Upper lobe of left lung (tissue), 6 donors: ENCODE results near the gene ANO2. TPM values are rescaled to one million over a fixed set of nuclear protein-coding genes. Genes with fewer than 3 reads are reported as not detected.
"Not testable (repeated sequence)": the region's sequence is repeated elsewhere in the genome, so short reads cannot be mapped to it uniquely, and the experiment has no call there.

Experiments used
- ATAC-seq, 2 donors: fragments of 200-7000 bp; cut with Tn5 transposase; one replicate each; pipeline ENCODE4 v1.9.1; 2022; ENCODE audit warnings: mild to moderate bottlenecking in 2 of 2, moderate library complexity in 2 of 2; ENCODE audit not compliant: low FRiP score in 2 of 2
- DNase-seq, 2 donors: peaks; one replicate each; pipeline ENCODE4 v3.0.0-alpha.2; 2019 to 2020
- H3K27ac ChIP-seq, 4 donors: fragments of 200-600 bp; sonication (generic); one replicate each; pipeline ENCODE4 v1.5.1; 2016 to 2019
- H3K27me3 ChIP-seq, 4 donors: fragments of 200-600 bp; sonication (generic); one replicate each; pipeline ENCODE4 v1.5.1; 2017 to 2019
- H3K36me3 ChIP-seq, 4 donors: fragments of 200-600 bp; sonication (generic); one replicate each; pipeline ENCODE4 v1.5.1; 2016 to 2019
- H3K4me1 ChIP-seq, 4 donors: fragments of 200-600 bp; sonication (generic); one replicate each; pipeline ENCODE4 v1.5.1; 2018 to 2019
- H3K4me3 ChIP-seq, 4 donors: fragments of 200-600 bp; sonication (generic); one replicate each; pipeline ENCODE4 v1.5.1; 2017 to 2019; ENCODE audit warnings: mild to moderate bottlenecking in 2 of 4, moderate library complexity in 1 of 4
- H3K9me3 ChIP-seq, 4 donors: fragments of 200-600 bp; sonication (generic); one replicate each; pipeline ENCODE4 v1.5.1; 2018 to 2019
- CTCF ChIP-seq, 6 experiments: fragments of 450-650 bp in 4 of 6; fragments of 200-600 bp in 2 of 6; sonication (generic) in 2 of 6; IDR thresholded peaks; one replicate each; pipeline ENCODE4 v1.5.1; 2016 to 2019; ENCODE audit warnings: antibody characterized with exemption in 6 of 6
- EP300 ChIP-seq, 4 donors: sonication (generic); formaldehyde crosslinking; IDR thresholded peaks; one replicate each; pipeline ENCODE4 v1.5.1; 2017; ENCODE audit warnings: antibody characterized with exemption in 4 of 4, control low read depth in 2 of 4
- POLR2A ChIP-seq, 4 donors: fragments of 450-650 bp; IDR thresholded peaks; one replicate each; pipeline ENCODE4 v1.5.1; 2016 to 2017; ENCODE audit warnings: antibody characterized with exemption in 4 of 4, mild to moderate bottlenecking in 2 of 4
- POLR2AphosphoS5 ChIP-seq, 2 donors: sonication (generic); formaldehyde crosslinking; IDR thresholded peaks; one replicate each; pipeline ENCODE4 v1.5.1; 2017; ENCODE audit warnings: antibody characterized with exemption in 2 of 2
- WGBS, 2 donors: methylation state at CpG; one replicate each; pipeline ENCODE4 v1.1.5; 2017 to 2018; 5-methylcytosine and 5-hydroxymethylcytosine counted together
- total RNA-seq, 6 donors: library from RNA; depleted of rRNA in 4 of 6; stranded (reverse); fragments of >200 nt in 4 of 6; gene quantifications; one replicate each; pipeline versions ENCODE4 v1.1.0 to v1.2.1, GENCODE V29; 2016 to 2021
- donor health status: DM: no; HTN: no; CAD: no; lungs with moderate emphysema.
- donor health status: DM: no; HTN: yes; CAD: no; lungs with severe emphysema.

The ANO2 gene
- total RNA-seq, 6 donors from 2014 or later, result 4.4 to 78.6 (median 17.5) TPM

- WGBS, 2 donors, result 86 to 87% methylated on average over 4 of the region's 4 CpGs
Observed at GRCh38 chr12:5665615-5666014, 279.4 kb downstream of the ANO2 start.

DNA sequence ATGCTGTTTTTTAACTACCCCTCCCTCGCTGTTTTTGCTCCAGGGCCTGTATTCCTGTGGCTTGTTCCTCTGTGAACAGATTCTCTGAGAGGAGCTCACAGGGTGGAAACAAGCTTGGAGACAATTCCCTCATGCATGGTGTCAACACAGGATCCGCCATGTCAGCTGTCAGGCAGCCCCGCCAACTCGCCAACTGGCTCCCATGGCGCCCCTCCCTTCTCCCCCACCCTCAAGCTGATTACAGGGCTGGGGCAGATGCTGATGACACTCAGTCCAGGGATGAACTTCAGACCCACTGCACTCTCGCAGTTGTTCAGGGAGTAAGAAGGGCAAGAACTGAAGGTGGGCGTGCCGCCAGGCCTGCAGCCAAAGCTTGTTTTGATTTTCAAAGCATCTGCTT, 283.2 kb downstream of the ANO2 start:
- no peaks in the 10 kb centered on the region for H3K4me1 ChIP-seq
- no peaks in the 10 kb centered on the region for H3K27me3 ChIP-seq
- no peak overlapping the region for H3K27ac ChIP-seq
- DNase-seq, result peak in 1 of 2 donors; percentile 40
- no peaks in the 10 kb centered on the region for H3K9me3 ChIP-seq
- no peak overlapping the region for H3K4me3 ChIP-seq
- no peak for ATAC-seq
- WGBS, 2 donors, result 73 to 96% methylated on average over 2 to 8 of the region's 8 CpGs
- no peak for TF ChIP-seq CTCF (IDR thresholded peaks at IDR 0.05)
- no peak for TF ChIP-seq EP300 (IDR thresholded peaks at IDR 0.05)
- TF ChIP-seq POLR2A (IDR thresholded peaks at IDR 0.05), result no peak
- no peak for TF ChIP-seq POLR2AphosphoS5 (IDR thresholded peaks at IDR 0.05)
- H3K36me3 ChIP-seq, result no peaks in the 10 kb centered on the region

More at GRCh38 chr12:5665615-5666014, 279.4 kb downstream of the ANO2 start:
- no peak for ATAC-seq
- Histone ChIP-seq H3K9me3 (no peaks in the 10 kb centered on the region), H3K27ac (no peak overlapping the region), H3K36me3 (no peaks in the 10 kb centered on the region), H3K27me3 (no peaks in the 10 kb centered on the region), H3K4me1 (no peaks in the 10 kb centered on the region), H3K4me3 (no peak overlapping the region)
- no peak for TF ChIP-seq EP300 (IDR thresholded peaks at IDR 0.05)
- no peak for TF ChIP-seq POLR2AphosphoS5 (IDR thresholded peaks at IDR 0.05)
- no peak for TF ChIP-seq POLR2A (IDR thresholded peaks at IDR 0.05)
- TF ChIP-seq CTCF (IDR thresholded peaks at IDR 0.05), result no peak
- DNase-seq, result no peak

DNA sequence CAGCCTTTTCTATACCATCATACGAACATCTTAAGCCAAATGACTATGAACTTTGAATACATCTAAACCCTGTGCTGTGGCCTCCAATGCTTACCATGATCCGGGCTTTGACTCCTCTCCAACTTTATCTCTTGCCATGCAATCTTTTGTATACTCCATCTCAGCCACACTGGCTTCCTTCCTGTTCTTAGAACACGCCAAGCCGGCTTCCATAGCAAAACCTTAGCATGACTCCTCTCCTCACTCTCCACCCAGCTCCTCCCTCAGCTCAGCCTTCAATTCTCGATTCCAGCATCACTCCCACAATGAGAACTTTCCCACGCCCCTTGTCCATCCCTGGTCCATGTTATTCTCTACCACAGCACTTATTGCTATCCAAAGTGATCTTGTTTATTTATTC, 284.8 kb downstream of the ANO2 start:
- WGBS, 2 donors, result 56% methylated on average over 6 of the region's 6 CpGs
- H3K4me3 ChIP-seq, result no peak overlapping the region
- H3K27me3 ChIP-seq, result no peaks in the 10 kb centered on the region
- ATAC-seq (no peak), DNase-seq (no peak)
- no peaks in the 10 kb centered on the region for H3K9me3 ChIP-seq
- H3K4me1 ChIP-seq, result no peaks in the 10 kb centered on the region
- no peak for TF ChIP-seq POLR2A (IDR thresholded peaks at IDR 0.05)
- TF ChIP-seq EP300 (IDR thresholded peaks at IDR 0.05), result no peak
- no peak for TF ChIP-seq CTCF (IDR thresholded peaks at IDR 0.05)
- TF ChIP-seq POLR2AphosphoS5 (IDR thresholded peaks at IDR 0.05), result no peak
- no peaks in the 10 kb centered on the region for H3K36me3 ChIP-seq
- no peak overlapping the region for H3K27ac ChIP-seq

DNA sequence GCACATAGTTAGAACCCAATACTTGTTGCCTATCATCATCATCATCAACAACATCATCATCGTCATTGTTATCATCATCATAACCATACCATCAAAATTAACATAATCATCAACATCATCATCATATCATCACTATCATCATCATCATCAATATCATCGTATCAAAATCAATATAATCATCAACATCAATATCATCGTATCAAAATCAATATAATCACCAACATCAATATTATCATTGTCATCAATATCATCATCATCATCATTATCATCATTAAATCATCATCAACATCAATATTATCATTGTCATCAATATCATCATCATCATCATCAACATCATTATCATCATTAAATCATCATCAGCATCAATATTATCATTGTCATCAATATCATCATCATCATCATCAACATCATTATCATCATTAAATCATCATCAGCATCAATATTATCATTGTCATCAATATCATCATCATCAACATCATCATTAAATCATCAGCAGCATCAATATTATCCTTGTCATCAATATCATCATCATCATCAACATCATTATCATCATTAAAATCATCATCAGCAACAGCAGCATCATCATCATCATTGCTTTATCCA, 286.6 kb downstream of the ANO2 start:
- not testable (repeated sequence) for H3K9me3 ChIP-seq, H3K4me3 ChIP-seq, DNase-seq, H3K27me3 ChIP-seq, ATAC-seq, H3K4me1 ChIP-seq, H3K27ac ChIP-seq, H3K36me3 ChIP-seq
- WGBS, 2 donors, result 94% methylated on average over 3 of the region's 3 CpGs

DNA sequence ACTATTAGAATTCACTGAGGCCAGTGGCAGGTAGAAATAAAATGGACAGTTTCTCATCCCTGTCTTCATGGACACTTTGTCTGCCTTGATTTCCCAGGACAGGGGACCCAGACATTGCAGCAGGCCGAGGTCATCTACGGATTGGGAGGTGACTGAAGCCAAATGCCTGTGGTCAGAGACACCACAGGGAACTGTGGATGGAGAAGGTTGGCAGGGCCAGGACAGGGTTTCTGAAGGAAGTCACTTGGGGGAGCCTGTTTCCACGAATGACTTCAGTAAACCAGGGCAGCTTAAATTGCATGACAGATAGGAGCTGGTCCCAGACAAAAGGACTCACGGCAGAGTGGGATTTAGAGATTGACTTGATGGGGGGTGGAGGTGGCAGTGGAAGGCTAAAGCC, 288.2 kb downstream of the ANO2 start:
- no peaks in the 10 kb centered on the region for H3K9me3 ChIP-seq
- WGBS, 2 donors, result 58 to 83% methylated on average over 4 of the region's 4 CpGs

DNA sequence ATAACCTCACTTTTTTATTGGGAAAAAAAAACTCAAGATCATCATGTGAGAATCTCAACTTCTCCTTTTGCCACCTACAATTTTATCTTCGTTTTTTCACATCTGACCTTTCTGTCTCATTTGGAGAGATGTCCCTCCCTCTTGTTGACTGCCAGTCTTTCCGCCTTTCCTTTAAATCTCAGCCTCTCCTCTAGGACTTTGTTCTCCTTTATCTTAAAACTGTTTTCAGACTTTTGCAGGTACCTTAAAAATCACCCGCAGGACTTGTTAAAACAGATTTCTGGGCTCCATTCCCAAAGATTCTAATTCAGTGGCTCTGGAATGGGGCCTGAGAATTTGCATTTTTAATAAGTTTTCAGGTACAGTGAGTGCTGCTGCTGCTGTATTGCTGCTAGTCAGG, 289.9 kb downstream of the ANO2 start:
- H3K9me3 ChIP-seq, result no peaks in the 10 kb centered on the region
- DNase-seq, result no peak
- no peak for ATAC-seq
- WGBS, 2 donors, result 69 to 81% methylated on average over 3 of the region's 3 CpGs
- H3K36me3 ChIP-seq, result no peaks in the 10 kb centered on the region
- TF ChIP-seq POLR2A (IDR thresholded peaks at IDR 0.05) (no peak), POLR2AphosphoS5 (IDR thresholded peaks at IDR 0.05) (no peak), EP300 (IDR thresholded peaks at IDR 0.05) (no peak)
- peaks cover 0 to 8% (median 2%) of the 10 kb centered on the region in 4 donors for H3K4me1 ChIP-seq
- no peaks in the 10 kb centered on the region for H3K27me3 ChIP-seq
- H3K4me3 ChIP-seq, result no peak overlapping the region
- no peak overlapping the region for H3K27ac ChIP-seq

More for the DNA sequence above, 288.2 kb downstream of the ANO2 start:
- Histone ChIP-seq H3K27ac (no peak overlapping the region), H3K27me3 (no peaks in the 10 kb centered on the region), H3K4me3 (no peak overlapping the region), H3K36me3 (no peaks in the 10 kb centered on the region), H3K4me1 (no peaks in the 10 kb centered on the region)
- no peak for TF ChIP-seq POLR2AphosphoS5 (IDR thresholded peaks at IDR 0.05)
- DNase-seq, result no peak
- ATAC-seq, result no peak
